GM18499 (cell line): ENCODE data around the gene TEX12.
"Not testable (repeated sequence)": the region's sequence is repeated elsewhere in the genome, so short reads cannot be mapped to it uniquely, and the experiment has no call there.

Experiments used
- ATAC-seq: cut with Tn5 transposase; IDR thresholded peaks from one replicate; pipeline ENCODE4 v1.9.1; 2021; ENCODE audit warnings: moderate number of reproducible peaks; ENCODE audit not compliant: insufficient read depth, unreplicated experiment

The TEX12 gene

GRCh38 chr11:112167145-112167544 lies at the start of gene TEX12:
TEX12 (plus strand) TSS chr11:112167372; CDS start chr11:112169269, 1,897 bp downstream.
- no peak for ATAC-seq

DNA sequence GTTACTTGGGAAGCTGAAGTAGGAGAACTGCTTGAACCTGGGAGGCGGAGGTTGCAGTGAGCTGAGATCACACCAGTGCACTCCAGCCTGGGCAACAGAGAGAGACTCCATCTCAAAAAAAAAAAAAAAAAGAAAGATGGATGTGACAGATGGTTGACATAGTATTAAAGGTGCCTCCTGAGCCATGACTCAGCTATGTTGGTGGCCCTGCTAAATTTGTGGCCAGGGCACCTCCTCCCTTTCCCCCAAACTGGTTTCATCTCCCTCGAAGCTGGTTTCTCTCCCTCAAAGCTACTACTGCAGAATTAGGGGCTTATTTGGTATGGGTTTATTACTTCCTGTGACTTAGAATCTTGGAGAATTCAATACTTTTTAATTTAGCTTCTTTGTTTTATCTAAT lies 49.0 kb upstream of the TEX12 start:
- no peak for ATAC-seq

DNA sequence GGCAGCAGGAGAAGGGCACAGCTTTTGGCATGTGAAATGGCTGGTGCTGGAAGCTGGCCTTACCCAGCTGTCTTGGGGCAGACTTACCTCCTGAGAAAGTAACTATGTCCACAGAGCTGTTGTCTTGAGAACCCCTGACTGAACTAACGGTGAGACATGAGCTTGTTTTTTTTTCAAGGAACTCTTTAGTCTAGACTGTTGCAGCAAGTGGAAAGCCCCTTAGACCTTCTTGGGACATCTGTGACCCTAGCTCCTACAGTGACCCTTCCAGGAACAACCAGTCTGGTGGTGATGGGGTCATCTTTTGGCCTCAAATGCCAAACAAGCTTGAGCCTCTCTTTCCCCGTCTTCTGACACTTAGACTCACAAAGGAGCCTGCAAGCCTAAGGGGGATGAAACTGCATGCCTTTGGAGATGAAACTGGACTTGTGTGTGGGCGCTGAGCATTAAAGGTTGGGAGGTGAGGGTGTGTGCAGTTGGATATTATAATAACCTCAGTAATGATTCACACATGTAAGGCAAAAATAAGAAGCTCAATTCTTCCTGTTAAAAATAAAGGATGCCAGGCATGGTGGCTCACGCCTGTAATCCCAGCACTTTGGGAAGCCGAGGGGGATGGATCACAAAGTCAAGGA lies 45.1 kb upstream of the TEX12 start:
- ATAC-seq, result no peak

- ATAC-seq, result no peak
Measured at GRCh38 chr11:112123129-112123528, 44.0 kb upstream of the TEX12 start.

- ATAC-seq, result no peak
Measured at GRCh38 chr11:112127056-112127455, 40.1 kb upstream of the TEX12 start.

- no peak for ATAC-seq
Measured at GRCh38 chr11:112128483-112129121, 38.6 kb upstream of the TEX12 start.

DNA sequence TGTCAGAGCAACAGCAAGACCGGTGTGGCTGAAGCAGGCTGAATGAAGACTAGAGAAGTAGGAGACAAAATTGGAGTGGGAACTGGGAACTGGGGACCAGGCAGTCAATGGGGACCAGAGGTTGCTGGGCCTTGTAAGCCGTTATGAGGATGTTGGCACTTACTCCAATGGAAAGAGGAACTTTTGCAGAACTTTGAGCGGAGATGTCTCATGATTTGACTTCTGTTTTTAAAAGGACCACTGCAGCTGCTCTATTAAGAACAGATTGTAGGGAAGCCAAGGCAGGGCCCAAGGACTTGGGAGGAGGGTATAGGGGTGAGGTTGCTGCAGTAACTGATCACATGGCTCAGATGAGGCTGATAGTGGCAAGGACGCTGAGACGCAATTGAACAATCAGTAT lies 37.5 kb upstream of the TEX12 start:
- ATAC-seq, result no peak

DNA sequence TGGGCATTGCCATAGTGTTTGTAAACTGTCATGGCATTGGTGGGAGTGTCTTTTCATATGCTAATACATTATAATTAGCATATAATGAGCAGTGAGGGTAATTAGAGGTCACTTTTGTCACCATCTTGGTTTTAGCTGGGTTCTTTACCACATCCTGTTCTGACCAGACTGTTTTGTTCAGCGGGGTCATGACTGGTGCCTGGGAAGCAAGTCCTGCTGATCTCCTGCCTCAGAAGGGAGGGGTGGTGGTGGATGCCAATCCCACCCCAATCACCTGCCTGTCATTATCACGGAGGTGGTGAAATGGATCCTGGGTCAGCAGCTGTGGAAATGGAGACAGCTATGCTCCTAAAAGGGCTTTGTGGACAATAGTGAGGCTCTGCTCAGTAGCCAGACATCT lies 34.4 kb upstream of the TEX12 start:
- ATAC-seq, result no peak

- ATAC-seq, result no peak
Measured at GRCh38 chr11:112134473-112134872, 32.7 kb upstream of the TEX12 start.

- no peak for ATAC-seq
Measured at GRCh38 chr11:112143597-112143996, 23.6 kb upstream of the TEX12 start.

DNA sequence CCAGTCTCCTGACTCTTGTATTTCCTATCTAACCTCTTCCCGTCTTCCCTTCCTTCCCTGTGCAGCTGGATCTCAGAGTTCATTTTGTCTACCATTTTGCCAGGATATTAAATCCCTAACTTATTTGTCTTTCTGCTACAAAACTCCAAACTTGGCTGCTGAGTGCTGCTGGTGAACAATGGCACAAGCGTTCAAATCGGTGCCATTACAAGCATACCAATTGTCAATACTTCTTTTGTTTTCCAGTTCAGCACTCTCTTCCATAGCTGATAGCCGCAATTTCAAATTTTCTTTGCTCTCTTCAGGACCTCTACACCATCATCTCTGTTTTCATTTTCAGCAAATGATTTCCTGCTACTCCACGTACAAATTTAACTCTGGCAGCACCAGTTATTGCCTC lies 16.7 kb upstream of the TEX12 start:
- no peak for ATAC-seq

DNA sequence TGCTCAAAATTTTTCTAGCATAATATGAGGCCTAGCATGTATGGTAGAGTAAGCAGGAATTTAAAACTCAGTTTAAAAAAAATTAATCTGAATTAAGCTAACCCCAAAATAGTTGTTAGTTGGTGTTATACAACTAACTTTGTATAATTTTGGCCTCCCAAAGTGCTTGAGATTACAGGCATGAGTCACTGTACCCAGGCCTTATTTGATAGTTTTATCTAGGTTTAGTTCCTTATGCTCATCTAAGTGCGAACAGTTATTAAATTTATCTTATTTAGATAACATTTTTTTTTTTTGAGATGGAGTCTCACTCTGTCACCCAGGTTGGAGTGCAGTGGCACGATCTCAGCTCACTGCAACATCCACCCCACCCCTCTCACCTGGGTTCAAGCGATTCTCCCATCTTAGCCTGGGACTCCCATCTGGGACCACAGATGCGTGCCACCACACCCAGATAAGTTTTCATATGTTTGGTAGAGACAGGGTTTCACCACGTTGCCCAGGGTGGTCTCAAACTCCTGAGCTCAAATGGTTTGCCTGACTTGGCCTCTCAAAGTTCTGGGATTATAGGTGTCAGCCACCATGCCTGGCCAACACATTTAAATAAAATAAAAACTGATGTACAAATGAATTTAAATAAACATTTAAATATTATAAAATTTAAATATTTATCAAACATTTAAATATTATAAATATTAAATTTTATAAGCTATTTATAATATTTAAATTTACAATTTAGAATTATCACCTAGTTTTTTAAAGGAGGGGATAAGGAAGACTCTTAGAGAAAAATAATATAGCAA lies 10.8 kb upstream of the TEX12 start:
- no peak for ATAC-seq

DNA sequence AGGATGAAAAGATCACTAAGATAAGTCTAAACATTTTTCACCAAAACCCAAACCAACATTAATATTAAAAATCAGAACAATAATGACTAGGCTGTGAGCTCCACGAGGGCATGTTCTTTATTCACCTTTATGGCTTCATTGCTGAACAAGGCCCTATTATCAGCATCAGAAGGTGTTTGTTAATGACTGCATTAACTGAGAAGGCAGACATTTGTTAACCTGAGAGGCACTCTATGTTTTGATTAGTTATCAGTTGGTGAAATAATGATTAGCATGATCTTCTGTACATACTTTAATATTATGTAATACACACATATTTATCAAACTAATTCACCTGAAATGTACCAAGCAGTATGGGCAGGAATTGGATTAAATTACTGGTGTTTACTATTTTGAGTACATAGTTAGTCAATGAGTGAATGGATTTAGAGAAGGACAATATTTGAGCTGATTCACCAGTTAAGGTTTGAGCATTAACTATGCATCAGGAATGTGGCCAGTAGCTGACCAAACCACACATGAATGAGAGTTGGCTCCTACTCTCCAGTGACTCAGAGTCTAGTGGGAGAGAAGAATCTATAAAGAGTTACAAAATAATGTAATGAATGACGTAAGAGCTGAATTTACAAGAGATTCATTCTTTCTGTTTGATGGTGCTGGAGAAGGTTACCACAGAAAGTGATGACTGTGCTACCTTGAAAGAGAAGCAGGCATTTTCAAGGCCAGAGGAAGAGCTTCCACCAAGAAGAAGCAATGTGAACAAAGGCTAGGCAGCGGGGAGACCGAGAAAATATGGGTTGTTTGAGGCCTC lies 10.0 kb upstream of the TEX12 start:
- no peak for ATAC-seq

GRCh38 chr11:112159098-112160065 lies 7.8 kb upstream of the TEX12 start:
- ATAC-seq, result no peak

DNA sequence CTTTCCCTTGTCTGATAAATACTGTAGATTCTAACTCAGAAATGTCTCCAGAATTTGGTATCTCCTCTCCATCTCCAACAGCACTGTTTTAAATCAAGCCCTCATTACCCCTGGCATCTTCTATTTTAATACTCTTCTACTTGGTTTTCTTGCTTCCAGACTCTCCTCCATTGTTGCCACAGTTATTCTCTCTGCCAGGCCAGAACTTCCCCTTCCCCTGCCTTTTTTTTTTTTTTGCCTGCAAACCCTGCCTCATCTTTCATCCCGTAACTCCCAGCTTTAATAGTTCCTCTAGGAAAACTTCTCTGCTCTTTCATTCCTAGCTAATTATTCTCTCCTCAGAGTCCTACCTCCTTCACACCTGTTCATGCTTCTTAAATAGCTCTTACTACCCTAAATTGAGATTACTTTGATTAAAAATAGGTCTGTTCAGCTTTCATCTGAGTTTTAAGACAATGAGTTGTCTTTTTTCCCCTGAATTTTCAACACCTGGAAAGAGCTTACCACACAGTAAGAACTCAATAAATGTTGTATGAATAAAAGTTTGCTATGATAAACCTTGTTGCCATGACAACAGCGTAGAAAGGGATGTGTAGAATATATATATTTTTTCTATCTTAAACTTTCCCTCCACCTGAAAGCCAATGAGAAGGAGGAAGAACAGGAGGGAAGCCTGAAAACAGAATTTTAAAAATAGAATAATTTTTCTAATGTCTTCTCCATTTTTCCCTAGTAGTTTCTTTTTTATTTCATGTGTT lies 6.9 kb upstream of the TEX12 start:
- no peak for ATAC-seq

DNA sequence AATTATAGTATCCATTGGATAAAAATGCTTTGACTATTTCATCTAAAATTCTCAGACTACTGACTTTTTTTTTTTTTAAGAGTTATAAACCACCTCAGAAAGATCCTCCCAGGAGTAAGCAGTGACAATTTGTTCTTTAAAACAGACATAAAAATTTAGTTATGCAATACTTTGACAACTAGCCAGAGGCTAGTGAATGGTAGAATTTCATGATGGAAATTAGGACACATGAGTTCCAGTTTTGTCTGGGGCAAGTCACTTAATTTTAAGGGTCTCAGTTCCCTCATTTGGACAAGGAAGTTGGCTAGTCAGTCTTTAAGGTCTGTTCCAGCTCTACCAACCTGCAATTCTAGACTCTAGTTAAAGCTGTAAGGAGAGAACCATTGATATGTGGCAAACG lies 6.2 kb upstream of the TEX12 start:
- ATAC-seq, result no peak

- ATAC-seq, result not testable (repeated sequence)
Measured at GRCh38 chr11:112162200-112162599, 5.0 kb upstream of the TEX12 start.

GRCh38 chr11:112162761-112163546 lies 4.2 kb upstream of the TEX12 start:
- ATAC-seq, result no peak
